ENCODE data around the gene CAND2.

The CAND2 gene

DNA sequence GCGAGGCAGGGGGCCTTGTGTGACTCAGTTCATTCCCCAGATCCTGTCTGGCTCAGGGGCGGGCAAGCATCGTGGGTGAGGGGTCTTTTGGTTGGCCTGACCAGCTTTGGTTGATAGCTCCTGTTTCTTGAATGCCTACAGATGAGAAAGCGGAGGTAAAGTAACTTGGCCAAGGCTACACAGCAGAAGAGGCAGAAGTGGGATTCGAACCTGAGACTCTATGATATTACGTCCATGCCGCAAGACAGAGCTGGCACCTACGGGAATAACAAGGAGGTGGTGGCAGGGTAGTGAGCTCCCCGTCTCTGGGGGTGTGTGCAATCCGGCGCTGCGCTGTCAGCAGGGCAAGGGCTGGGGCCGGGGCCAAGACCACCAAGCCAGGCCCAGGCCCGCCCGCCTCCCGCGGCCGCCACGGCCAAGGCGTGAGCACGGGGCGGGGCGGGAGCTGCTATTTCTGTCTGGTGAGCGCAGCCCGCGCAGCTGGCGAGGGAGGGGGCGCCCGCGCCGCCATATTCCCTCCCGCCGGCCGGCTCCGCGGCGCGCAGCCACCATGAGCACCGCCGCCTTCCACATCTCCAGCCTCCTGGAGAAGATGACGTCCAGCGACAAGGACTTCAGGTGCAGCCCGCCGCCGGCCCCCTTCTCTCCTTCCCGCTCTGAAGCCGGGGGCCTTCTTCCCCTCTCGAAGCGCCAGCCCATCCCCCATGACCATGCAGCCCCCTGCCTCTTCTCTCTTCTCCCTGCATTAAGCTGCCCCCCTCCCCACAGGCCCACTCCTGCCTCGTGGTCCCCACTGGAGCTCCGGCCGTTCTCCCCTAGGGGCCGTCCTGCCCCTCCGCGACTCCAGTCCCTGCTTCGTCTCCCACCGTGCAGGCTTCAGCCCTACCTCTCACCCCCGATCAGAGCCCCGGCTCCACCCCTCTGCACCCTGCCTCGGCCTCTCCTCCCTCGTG, at the start of gene CAND2:
TSS of gene CAND2 (plus strand) at position 510 of the 953 bp plus-strand sequence. CDS start at position 551, 41 bp downstream.
- DNase-seq, result peak; percentile 18

- DNase-seq, result no peak
These were observed 48.0 kb upstream of the CAND2 start for GRCh38 chr3:12748477-12748876.

- no peak for DNase-seq
These were observed 46.3 kb upstream of the CAND2 start for GRCh38 chr3:12750223-12750622.

- no peak for DNase-seq
These were observed 45.8 kb upstream of the CAND2 start for GRCh38 chr3:12750658-12751071.

DNA sequence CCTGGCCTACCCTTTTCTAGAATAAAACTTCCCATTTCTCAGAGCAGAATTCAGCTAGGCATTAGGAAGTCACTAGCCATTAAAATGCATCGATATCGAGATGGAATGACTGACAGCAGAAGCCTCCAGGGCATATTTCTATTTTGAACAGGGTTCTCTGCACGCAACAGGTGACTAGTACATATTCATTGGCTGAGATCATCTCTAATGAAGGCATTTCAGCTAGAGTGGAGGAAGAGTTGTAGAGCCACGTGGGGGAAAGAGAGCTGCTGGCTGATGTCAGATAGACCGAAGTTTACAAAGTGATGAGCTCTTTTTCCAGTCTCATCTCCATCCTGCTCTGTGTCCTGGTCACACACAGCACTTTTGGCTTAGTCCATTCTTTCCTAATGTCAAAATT, 44.9 kb upstream of the CAND2 start:
- no peak for DNase-seq

DNA sequence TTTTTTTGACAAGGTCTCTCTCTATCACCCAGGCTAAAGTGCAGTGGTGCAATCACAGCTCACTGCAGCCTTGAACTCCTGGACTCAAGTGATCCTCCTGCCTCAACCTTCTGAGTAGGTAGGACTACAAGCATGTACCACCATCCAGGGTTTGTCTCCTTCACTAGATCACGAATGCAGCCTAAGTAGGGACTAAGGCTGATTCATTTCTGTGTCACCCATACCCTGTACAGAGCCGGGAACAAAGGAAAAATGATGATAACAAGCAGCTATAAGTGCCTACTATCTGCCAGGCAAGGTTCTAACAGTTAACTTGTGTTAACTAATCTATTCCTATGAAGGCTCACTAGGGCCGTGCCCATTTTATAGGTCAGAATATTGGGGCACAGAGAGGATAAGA, 44.4 kb upstream of the CAND2 start:
- no peak for DNase-seq

DNA sequence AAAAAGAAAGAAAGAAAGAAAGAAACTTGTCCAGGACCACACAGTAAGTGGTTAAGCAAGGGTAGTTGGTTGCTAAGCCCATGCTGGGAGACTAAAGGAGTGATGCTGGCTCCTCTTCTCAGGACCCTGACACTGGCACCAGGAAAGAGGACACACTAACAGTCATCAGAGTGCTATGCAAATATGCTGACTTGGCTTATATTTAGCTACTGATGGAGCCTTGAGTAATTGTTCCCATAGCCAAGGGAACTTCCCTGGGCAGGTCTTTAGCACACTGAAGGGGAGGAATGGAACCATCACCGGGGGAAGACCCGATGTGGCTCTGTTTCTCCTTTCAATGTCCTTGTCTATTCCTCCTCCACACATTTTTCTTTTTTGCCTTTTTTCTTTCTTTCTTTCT, 43.7 kb upstream of the CAND2 start:
- DNase-seq, result no peak

DNA sequence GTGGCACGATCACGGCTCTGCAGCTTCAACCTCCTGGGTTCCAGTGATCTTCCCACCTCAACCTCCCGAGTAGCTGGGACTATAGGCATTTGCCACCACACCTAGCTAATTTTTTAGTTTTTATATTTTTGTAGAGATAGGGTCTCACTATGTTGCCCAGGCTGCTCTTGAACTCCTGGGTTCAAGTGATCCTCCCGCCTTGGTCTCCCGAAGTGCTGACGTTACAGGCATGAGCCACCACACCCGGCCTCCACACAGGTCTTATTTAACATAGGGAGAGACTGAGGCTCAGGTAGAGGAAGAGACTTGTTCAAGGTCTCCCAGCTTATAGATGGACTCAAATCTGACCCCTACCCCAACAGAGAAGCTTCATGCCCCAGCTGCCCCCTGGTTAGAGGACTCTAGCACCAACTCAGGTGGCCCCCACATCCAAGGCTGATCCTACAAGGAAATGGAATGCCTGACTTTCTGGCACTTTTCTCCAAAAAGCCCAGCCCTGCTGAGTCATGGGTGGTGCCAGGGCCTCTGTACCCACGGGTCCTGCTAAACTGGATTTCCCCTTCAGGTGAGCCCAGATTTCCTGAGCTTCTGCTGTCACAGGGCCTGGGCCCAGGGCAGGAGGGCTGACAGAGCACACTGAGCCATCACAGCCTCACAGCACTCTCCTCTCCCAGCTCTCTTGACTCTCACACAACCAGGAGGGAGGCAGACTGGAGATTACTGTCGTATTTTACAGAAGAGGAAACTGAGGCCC, 43.0 kb upstream of the CAND2 start:
- no peak for DNase-seq

DNA sequence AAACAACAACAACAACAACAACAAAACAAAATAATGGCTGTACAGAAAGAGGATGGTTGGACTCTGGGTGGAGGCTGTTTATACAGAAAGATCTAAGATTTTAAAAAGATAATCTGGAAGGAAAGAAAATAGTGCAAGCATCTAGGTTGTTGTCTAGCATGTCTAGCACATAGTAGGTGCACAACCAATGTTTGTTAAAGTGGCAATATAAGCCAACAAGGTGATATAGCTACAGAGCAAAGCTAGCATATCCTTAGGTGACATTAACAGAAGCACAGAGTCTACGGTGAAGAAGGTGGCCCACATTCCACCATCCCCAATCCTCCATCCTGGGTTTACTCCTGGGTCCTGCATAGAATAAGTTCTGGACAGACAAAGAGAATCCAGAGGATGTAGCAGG, 42.2 kb upstream of the CAND2 start:
- DNase-seq, result no peak

DNA sequence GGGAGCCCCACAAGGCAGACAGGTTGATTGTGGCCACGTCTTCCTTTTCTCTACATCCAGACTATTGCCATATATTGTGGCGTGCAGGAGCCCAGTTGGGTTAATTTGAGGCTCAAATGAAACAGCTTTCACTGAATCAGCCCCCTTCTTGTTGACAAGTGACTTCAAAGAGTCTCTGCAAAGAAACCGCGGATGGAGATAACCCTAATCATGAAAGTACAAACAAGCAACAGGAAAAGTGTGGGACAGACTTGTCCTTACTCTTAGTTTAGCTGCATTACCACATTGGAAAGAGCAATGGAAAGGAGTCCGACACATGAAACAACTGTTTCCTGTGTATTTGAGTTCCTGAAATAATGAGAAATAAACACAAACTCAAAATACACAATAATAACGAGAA, 40.7 kb upstream of the CAND2 start:
- no peak for DNase-seq

DNA sequence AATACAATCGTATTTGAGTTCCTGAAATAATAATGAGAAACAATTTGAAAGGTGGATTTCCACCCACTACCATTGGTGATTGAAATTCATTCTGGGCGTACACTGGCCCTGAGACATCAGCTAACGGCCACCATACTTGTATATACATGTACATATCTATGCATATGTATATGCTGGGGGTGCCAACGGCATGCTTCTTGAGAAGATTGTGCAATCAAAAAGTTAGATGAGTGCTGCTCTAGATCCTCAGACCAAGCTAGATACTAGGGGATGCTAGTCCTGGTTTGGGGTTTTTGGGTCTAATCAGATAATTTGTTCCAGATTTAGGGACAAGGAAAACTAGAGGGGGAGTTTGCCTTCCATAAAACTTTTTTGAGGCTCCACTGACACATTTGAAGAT, 40.3 kb upstream of the CAND2 start:
- DNase-seq, result no peak

DNA sequence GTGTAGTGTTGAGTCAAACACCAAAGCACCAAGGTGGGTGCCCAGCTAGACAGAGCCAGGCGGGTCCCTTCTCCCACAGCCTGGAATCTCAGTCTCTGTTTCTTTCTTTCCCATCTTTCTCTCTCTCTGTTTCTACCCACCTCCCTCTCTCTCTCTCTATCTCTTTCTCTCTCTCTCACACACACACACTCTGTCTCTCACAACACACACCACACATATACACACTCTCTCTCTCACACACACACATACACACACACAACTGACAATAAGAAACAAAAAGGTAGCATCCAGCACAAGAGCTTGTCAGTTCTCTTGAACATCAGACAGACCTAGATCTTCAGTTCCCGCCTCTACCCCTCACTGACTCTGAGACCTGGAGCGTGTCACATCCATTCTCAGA, 39.8 kb upstream of the CAND2 start:
- no peak for DNase-seq

- no peak for DNase-seq
These were observed 38.3 kb upstream of the CAND2 start for GRCh38 chr3:12758025-12758781.

DNA sequence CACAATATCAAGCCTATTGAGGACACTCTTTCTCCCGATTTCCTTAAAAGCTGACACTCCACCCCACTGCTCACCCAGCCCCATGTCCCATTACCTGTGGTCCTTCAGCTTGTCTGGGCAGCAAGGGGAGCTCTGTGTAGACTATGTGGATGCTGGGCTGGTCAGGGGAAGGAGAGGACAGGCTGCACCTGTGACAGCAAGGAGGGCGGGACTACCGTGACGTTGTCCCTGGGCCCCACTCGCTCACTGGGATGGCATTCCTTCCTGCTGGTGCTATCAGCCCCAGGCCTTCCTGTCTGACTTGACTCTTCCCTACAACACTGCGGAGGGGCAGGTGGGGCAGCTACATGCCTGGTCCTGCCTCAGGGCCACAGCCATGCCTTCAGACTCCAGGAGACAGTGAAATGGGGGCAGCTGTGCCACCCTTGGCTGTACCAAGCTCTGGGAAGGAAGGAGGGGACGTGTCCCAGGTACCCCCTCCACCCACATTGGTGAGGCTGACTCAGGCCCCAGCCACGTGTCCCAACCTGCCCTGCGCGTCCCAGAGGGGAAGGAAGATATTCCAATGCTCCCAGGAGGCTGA, 37.3 kb upstream of the CAND2 start, which contains the start of gene TMEM40:
TSS of gene TMEM40 (minus strand) at position 163 of the 583 bp plus-strand sequence. CDS start 9,427 bp downstream, outside the sequence.
- no peak for DNase-seq

DNA sequence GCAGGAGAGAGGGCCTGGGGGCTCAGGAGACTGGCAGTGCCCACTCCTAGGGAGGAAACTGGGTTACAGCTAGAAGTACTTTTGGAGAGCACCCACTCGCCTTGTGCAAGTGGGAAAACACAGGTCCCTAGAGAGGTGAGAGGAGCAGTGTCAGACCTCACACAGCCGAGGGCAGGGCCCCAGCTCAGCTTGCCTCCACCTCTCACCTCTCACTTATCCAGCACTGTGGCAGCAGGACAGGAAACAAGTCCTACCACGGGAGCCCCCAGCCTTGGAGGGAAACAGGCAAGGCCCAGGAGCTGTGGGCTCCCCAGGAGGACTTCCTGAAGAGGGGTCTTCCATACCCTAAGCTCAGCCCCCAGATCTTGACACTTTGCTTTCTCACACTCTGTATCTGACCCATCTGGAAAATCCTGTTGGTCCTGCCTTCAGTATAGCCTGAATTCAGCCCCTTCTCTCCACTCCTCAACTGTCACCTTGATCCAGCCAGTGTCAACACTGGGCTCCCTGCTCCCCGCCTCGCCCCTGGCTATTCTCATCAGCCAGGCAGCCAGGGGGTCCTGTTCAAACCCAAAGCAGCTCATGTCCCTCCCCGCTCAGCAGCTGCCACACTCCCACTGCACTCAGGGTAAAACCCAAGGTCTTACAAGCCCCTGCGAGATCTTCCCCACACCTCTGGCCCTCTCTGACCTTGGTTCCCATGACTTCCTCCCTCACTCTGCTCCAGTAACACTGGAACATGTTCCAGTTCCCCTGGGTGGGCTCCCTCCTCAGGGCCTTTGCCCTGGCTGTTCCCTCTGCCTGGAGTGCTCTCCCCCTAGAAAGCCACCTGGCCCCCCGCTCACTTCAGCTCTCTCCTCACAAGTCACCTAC, 36.6 kb upstream of the CAND2 start:
- no peak for DNase-seq

GRCh38 chr3:12764171-12764776, 32.2 kb upstream of the CAND2 start:
- DNase-seq, result no peak

GRCh38 chr3:12766541-12766940, 29.9 kb upstream of the CAND2 start:
- no peak for DNase-seq

- DNase-seq, result no peak
These were observed 27.6 kb upstream of the CAND2 start for GRCh38 chr3:12768579-12769527.

- DNase-seq, result no peak
These were observed 26.7 kb upstream of the CAND2 start for GRCh38 chr3:12769761-12770160.

- DNase-seq, result no peak
These were observed 25.2 kb upstream of the CAND2 start for GRCh38 chr3:12771236-12771635.

Measured in CD4-positive, alpha-beta T cell treated with Interferon gamma for 1 hour (primary cell).